Measurements from ENCODE around the gene BCL7B.

GRCh38 chr7:73585196-73585595, 27.7 kb upstream of the BCL7B start:
- TF ChIP-seq CTCF (IDR thresholded peaks at IDR 0.05; ENCODE audit: extremely low read depth in 1 of 2, insufficient read depth in 1 of 2, low read depth in 1 of 2, low read length in 2 of 2) (no peak), POLR2A (IDR thresholded peaks at IDR 0.05; ENCODE audit: low read depth, low read length) (no peak)

Measured in endothelial cell of umbilical vein (primary cell).